ENCODE data around the gene IMMP2L. TPM values are rescaled to one million over a fixed set of nuclear protein-coding genes. Genes with fewer than 3 reads are reported as not detected.

Gene IMMP2L
- total RNA-seq, 2 donors from 2014 or later: 7.3 to 7.7 TPM

- H3K27me3 ChIP-seq: no peaks in the 10 kb centered on the region
- H3K4me1 ChIP-seq: no peaks in the 10 kb centered on the region
- DNase-seq (ENCODE audit: low spot score): no peak
- TF ChIP-seq CTCF (IDR thresholded peaks at IDR 0.05): no peak
- H3K9me3 ChIP-seq: no peaks in the 10 kb centered on the region
- H3K27ac ChIP-seq: no peak overlapping the region
- H3K4me3 ChIP-seq: no peak overlapping the region
- H3K36me3 ChIP-seq: no peaks in the 10 kb centered on the region
These were observed 499.1 kb downstream of the IMMP2L start for GRCh38 chr7:111063166-111063565.

- H3K4me1 ChIP-seq: no peaks in the 10 kb centered on the region
- H3K9me3 ChIP-seq: no peaks in the 10 kb centered on the region
- no peak for DNase-seq (ENCODE audit: low spot score)
- H3K4me3 ChIP-seq: no peak overlapping the region
- no peaks in the 10 kb centered on the region for H3K36me3 ChIP-seq
- no peak overlapping the region for H3K27ac ChIP-seq
- H3K27me3 ChIP-seq: no peaks in the 10 kb centered on the region
- TF ChIP-seq CTCF (IDR thresholded peaks at IDR 0.05): no peak
These were observed 502.5 kb downstream of the IMMP2L start for GRCh38 chr7:111059833-111060232.

GRCh38 chr7:111057066-111057465 is 505.2 kb downstream of the IMMP2L start:
- H3K4me1 ChIP-seq: no peaks in the 10 kb centered on the region
- DNase-seq (ENCODE audit: low spot score): no peak
- no peaks in the 10 kb centered on the region for H3K36me3 ChIP-seq
- no peak overlapping the region for H3K27ac ChIP-seq
- H3K27me3 ChIP-seq: no peaks in the 10 kb centered on the region
- no peak for TF ChIP-seq CTCF (IDR thresholded peaks at IDR 0.05)
- H3K4me3 ChIP-seq: no peak overlapping the region
- H3K9me3 ChIP-seq: no peaks in the 10 kb centered on the region

GRCh38 chr7:111056371-111056770 is 505.9 kb downstream of the IMMP2L start:
- Histone ChIP-seq H3K4me1 (no peaks in the 10 kb centered on the region), H3K9me3 (no peaks in the 10 kb centered on the region), H3K27me3 (no peaks in the 10 kb centered on the region), H3K27ac (no peak overlapping the region), H3K36me3 (no peaks in the 10 kb centered on the region), H3K4me3 (no peak overlapping the region)
- TF ChIP-seq CTCF (IDR thresholded peaks at IDR 0.05): no peak
- no peak for DNase-seq (ENCODE audit: low spot score)

- Histone ChIP-seq H3K4me1 (no peaks in the 10 kb centered on the region), H3K9me3 (no peaks in the 10 kb centered on the region), H3K27ac (no peak overlapping the region), H3K27me3 (no peaks in the 10 kb centered on the region), H3K36me3 (no peaks in the 10 kb centered on the region), H3K4me3 (no peak overlapping the region)
- no peak for TF ChIP-seq CTCF (IDR thresholded peaks at IDR 0.05)
- DNase-seq (ENCODE audit: low spot score): no peak
These were observed 509.3 kb downstream of the IMMP2L start for GRCh38 chr7:111053035-111053434.

GRCh38 chr7:111051832-111052231 is 510.5 kb downstream of the IMMP2L start:
- Histone ChIP-seq H3K36me3 (no peaks in the 10 kb centered on the region), H3K9me3 (no peaks in the 10 kb centered on the region), H3K27me3 (no peaks in the 10 kb centered on the region), H3K4me3 (no peak overlapping the region), H3K4me1 (no peaks in the 10 kb centered on the region), H3K27ac (no peak overlapping the region)
- no peak for DNase-seq (ENCODE audit: low spot score)
- TF ChIP-seq CTCF (IDR thresholded peaks at IDR 0.05): no peak

Measured in right atrium auricular region (tissue), 2 donors.